ENCODE results near the gene OGFRL1. TPM values are rescaled to one million over a fixed set of nuclear protein-coding genes. Genes with fewer than 3 reads are reported as not detected.

OGFRL1 gene
- total RNA-seq, 1 donor from 2014 or later: 34.0 TPM

- no peak for DNase-seq (ENCODE audit: low read depth)
- no peak for TF ChIP-seq CTCF (conservative IDR thresholded peaks at IDR 0.05; ENCODE audit: low read depth, low read length)
- H3K4me3 ChIP-seq (ENCODE audit: low read depth, low read length): no peak overlapping the region
Measured at GRCh38 chr6:71349976-71350615, 61.5 kb downstream of the OGFRL1 start.

GRCh38 chr6:71351190-71351589 lies 62.6 kb downstream of the OGFRL1 start:
- no peak for TF ChIP-seq CTCF (conservative IDR thresholded peaks at IDR 0.05; ENCODE audit: low read depth, low read length)
- no peak for DNase-seq (ENCODE audit: low read depth)
- no peak overlapping the region for H3K4me3 ChIP-seq (ENCODE audit: low read depth, low read length)

Data from epithelial cell of proximal tubule (primary cell).